Stimulated activated CD4-positive, alpha-beta T cell treated with anti-CD3 and anti-CD28 coated beads, TNF-alpha, amount 100 ng/mL, for 4 hours (primary cell): Measurements from ENCODE around the gene CRYZL1.
A peak's percentile ranks its signal among the peaks of the same experiment; 100 is the strongest.
"Not testable (repeated sequence)": the region's sequence is repeated elsewhere in the genome, so short reads cannot be mapped to it uniquely, and the experiment has no call there.

Source experiments
- DNase-seq, 3 experiments: peaks; one replicate each; pipeline ENCODE4 v3.0.0-alpha.2; 2020; ENCODE audit warnings: low read depth in 3 of 3

CRYZL1 gene

DNA sequence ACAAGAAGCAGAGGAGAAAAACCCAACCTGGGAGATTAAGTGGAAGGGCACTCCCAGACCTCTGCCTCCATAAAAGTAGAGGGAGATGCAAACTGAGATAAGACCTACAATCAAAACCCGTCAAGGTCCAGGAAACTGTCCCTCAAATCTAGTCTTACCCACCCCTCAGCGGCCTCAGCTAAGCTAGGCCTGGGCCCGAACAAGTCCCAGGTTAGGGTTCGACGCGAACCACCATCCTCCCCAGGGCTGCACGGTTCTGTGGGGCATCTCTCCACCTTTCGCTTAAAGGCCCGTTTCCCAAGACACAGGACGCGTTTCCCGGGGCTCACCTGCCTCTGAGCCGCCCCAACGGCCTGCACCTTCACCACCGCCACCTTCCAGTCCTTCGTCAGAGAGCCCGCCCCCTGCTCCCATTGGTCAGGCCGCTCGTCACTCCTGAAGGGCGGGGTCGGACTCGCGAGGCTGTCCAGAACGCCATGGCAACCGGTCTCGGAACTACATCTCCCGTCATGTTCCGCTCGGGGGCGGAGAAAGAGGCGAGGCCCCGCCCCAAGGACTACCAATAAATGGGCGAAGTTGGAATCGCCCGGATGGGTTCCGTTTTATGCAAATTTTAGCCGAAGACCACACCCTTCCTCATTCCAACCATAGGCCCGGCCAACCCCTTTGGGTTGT lies at the start of gene CRYZL1:
TSS of gene CRYZL1 (minus strand) at position 390 of the 675 bp plus-strand sequence. CDS start 10,190 bp downstream, outside the sequence.
- peak; percentile 97 to 100 (median 100) for DNase-seq

DNA sequence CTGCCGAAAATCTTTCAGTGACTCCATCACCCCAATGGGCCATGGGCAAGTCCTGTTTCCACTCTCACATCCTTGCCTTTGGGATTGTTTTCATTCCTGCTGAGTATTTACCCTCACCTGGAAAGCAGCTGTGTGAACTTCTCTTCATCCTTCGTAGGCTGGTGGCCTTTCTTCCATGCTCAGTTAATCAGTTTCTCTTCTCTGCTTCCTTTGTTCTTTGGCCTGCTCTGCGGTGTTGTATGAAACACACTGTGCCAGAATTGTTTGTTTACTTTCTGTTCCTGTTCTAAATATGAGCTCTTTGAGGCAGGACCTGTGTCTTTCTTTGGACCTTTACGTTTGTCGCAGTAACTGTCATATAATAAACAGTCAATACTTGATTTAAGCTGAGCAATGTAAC lies 49.3 kb upstream of the CRYZL1 start:
- DNase-seq, result no peak

DNA sequence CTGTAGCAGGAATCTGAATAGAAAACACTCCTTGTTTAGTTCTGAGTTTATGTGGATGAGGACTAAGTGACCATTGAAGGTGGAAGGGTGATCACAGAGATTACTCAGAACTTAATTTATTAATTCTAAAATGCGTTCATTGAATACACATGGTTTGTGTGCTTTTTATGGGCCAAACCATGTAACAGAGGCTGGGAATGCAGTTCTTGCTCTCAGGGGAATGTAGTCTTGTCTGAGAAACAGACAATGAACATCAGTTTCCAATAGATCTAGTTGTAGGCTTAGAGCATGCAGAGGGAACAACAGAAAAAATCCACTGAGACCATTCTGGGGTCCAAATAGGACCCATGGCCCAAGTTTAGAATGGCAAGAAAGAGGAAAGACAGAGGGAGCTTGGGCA lies 46.8 kb upstream of the CRYZL1 start:
- no peak for DNase-seq

DNA sequence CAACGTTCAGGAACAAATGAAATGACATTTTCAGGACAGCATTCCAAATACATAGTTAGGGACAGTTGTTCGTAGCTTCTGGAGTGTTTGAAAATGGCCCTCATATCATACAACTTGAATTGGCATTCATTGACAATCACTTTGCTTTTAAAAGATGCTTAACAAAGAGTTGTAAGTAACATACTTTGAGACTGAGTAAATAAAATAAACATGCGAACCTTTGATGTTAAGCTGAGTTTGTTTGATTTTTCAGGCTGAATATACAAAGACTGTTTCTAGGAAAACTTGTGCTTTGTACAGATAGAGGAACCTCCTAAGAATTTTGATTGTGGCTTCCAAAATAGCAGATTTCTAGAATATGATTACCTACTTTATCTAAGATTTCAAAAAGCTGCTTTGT lies 46.1 kb upstream of the CRYZL1 start:
- DNase-seq, result no peak

DNA sequence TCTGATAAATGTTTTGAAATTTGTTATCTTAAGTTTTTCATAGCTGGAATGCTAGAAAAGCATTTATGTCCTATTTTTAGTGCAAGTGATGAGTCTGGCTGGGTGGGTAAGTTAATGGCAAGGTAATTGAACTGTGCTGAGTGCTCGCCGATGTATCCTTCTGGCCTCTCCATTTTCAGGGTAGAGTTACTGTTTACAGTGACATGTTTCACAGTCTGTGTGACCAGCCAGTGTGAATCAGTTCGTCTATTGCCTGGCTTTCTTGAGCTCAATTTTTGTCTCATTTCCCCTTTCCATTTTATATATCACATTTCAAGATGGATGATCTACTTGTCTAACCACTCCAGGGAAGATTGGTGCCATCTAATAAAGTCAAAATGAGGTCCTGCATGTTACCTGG lies 44.8 kb upstream of the CRYZL1 start:
- DNase-seq, result no peak

DNA sequence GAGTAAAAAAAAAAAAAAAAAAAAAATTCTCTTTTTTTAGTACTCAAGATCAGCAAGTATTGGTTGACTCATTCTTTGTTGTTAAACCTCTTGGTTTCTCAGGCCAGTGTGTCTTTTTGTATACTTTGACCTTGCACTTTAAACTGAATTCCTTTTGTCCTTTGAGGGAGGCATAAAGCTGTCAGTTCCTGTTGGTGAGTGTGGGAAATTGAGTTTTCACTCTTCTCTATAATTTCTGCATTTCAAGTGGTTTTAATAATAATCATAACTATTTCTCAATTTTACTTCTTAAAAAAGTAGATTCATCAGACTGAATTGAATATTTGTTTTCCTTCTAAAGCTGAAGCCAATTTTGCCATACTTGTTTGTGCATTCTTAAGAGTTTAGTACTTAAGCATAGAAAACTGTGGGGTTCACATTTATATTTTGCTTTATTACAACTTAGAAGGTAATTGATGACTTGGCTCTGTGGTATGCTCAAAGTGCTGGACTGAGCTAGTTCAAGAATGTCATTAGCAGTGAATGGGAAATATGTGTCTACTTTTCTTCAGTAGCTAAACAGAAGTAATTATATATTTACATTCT lies 44.2 kb upstream of the CRYZL1 start:
- no peak for DNase-seq

DNA sequence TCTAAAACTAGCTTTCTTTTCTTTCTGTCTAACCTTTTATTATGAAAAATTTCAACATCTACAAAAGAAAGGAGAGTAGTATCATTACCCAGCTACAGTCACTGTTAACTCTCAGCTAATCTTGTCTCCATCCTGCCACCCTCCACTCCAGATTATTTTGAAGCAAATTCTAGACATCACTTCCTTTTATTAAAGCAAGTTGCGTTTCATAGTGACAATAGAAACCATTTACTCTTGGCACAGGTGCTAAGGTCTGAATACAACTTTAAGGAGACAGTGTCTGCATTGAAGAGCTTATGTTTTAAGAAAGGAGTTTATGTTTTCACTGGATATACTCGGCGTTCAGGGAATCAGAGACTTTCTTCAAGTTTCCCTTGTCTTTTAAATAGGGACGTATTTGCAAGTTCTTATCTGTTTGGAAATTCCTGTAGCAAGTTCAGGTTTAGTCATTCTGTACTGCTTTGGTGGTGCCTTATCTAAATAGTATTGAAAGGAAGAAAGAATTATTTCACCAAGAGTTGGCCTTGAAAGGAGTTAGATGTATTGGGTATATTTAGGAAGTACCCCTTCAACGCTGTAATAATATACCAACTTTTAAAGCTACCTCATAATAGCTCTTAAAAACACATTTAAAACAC lies 43.5 kb upstream of the CRYZL1 start:
- no peak for DNase-seq

DNA sequence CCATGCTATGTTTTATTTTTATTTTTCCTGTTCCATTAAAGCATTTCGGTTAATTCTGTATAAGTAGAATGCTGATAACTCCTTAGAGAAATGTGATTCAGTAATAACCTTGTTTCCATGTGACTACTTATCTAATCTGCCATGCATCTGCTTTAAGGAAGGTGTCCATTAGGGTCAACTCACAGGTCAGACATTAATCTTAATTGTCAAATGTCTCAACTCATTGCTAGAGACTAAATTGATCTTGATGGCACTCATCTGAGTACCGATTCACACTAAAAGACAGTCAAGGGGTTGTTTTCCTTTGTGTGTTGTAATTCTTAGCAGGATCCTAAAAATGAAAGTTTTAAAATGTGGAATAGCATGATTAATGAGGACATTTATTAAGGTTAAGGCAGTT lies 42.5 kb upstream of the CRYZL1 start:
- no peak for DNase-seq

DNA sequence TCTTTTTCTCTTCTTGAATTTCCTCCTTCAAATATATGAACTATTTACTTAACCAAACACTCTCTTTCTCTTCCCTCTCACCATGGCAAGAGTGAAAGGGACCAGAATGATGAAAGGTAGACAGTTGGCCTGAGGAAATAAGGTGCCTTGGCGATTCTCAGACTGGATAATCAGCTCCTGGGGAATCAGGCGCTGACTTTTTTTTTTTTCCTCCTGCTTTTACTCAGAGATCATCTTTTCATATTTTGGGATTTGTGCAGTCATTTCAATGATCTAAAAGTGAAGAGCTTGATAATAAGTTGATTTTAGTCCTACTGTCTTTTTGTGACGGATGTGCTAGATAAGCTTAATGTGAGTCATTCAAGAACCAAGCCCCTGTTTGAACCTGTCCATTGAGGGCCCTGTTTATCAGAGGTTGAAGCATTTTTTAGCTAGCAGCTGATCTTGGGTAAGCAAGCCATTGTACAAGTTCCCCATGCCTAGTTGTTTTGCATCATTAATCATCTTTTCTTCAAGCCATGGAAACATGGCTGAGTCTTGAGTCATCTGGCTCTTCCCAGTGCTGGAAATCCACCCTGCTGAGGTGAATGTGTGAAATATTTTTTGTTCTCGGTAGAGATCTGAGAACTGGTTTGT lies 41.6 kb upstream of the CRYZL1 start:
- DNase-seq, result no peak

DNA sequence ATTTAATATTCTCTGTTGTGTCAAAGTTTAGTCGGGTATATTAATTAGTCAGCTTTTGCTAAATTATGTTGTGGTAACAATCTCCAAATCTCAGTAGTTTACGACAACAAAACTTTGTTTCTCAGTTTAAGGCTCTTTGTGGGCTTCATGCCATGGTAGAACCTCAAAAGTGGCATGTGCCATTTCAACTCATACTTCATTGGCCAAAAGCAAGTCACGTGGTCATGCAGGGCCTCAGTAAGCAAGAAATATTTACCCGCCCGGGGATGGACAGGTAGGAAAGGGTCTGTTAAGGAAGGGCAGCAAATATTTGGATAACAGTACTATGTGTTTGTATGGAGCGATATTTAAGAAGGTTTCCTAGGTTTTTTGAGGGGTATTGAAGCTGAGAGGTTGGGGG lies 39.3 kb upstream of the CRYZL1 start:
- DNase-seq, result no peak

DNA sequence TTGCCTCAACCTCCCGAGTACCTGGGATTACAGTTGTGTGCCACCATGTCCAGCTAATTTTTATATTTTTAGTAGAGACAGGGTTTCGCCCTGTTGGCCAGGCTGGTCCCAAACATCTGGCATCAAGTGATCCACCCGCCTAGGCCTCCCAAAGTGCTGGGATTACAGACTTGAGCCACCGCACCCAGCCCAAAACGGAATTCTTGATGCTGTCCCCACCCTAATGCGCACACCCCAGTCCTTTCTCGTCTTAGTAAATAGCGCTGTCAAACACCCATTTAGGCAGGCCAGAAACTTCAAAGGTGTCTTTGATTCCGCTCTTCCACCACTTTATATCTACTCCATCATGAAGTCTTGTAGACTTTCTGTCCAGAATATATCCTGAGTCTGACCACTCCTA lies 35.9 kb upstream of the CRYZL1 start:
- no peak for DNase-seq

DNA sequence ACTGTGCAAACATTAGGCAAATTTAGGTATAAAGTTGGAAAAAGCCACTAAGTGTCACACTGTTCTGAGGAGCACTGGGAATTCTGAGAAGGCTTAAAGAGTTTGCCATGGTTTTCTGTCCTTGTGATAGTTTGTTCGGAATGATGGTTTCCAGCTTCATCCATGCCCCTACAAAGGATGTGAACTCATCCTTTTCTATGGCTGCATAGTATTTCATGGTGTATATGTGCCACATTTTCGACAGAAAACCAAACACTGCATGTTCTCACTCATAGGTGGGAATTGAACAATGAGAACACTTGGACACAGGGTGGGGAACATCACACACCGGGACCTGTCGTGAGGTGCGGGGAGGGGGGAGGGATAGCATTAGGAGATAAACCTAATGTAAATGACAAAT lies 35.1 kb upstream of the CRYZL1 start:
- not testable (repeated sequence) for DNase-seq

DNA sequence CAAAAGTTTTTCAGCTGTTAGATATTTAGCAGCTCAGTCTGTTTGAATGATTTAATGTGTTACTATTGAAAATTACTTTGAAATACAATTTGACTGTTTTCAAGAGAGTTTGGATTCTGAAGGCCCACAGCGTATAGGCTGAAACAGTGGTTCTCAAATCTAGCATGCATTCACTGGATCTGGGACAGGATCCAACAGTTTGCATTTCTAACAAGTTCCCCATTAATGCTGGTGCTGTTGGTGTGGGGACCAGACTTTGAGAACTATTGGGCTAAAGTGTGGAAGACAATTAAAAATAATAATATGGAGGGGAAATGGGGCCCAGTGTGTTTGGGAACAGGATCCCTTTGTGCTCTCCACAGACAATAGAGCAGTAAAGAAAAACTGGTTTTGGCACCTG lies 32.7 kb upstream of the CRYZL1 start:
- no peak for DNase-seq

DNA sequence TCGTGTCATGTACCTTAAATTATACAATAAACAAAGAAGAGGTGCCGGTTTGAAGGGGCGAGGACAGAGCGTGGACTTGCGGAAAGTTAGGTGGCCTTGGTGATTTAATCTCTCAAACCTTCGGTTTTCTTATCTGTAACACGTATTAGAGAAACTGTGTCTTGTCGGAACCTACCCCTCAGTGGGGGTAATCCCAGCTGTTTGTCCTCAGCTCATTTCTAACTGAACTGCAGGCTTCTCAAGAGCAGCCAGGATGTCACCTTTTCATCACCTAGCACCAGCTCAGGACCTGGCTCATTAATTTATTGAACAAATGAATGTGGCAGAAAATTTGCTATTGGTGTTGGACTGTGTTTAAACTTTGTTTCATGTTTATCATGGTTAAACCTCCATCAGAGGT lies 31.9 kb upstream of the CRYZL1 start:
- no peak for DNase-seq

DNA sequence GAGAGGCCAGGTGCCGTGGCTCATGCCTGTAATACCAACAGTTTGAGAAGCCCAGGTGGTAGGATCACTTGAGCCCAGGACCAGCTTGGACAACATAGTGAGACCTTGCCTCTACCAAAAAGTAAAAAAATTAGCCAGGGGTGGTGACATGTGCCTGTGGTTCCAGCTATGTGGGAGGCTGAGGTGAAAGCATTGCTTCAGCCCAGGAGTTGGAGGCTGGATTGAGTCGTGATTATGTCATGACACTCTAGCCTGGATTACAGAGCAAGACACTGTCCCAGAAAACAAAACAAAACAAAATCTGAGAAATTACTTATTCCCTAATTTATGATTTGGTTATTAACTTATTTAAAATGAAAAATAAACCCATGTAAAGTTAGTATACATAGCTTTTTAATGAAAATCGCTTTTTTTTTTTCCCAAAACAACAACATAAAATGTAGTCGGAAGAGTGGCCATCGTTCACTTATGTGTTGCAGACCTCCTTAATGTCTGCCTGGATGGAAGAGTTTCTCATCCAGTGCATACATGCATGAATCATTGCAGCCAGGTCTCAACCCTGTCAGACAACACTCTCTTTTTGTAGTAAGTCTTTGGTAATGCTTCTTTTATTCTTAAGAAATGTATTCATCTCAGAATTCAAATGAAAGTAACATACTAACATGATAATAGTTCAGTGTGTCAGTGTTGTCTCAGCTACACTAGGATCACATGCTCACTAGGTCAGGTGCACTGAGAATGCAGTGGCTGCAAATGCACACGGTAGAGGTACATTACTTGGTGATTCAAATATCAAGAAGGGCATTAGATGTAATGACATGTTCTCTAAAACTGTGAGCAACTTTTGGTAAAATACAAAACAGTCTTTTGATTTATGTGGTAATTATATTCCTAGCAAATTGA lies 28.8 kb upstream of the CRYZL1 start:
- DNase-seq, result no peak

DNA sequence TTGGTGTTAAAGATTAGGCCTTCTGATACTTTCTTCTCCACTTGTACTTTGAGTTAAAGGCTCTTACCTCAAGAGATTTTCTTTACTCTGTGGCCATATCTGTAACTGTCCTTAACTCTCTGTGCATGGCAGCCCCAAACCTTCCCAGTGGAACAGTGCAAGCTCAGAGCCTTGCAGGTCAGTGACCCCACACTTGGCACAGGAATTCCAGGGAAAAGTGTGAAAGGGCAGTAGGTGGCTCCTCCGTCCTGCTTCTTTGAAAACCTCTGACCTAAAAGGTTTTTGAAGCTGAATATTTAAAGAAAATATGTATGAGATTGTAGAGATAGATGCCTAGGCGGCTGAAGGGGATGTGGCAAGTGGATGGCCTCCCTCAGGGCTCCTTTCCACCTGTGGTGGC lies 27.1 kb upstream of the CRYZL1 start:
- DNase-seq, result no peak

DNA sequence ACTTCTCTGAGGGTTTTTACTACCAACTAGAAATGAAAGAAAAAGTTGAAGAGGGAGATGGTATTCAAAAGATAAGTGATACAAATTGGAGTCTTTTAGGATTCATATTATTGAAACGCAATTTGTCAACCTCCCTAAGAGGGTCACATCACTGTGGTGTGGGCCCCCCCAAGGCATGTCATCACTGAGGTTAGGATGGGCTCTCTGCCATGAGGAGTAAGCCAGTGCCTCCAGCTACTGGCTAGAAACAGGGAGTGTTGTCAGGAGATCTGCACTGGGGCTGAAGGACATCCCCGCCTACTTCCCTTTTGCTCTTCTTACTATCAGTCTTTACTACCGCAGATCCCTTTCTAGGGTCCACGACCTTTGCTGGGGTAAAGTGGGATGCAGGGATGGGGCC lies 26.6 kb upstream of the CRYZL1 start:
- no peak for DNase-seq

DNA sequence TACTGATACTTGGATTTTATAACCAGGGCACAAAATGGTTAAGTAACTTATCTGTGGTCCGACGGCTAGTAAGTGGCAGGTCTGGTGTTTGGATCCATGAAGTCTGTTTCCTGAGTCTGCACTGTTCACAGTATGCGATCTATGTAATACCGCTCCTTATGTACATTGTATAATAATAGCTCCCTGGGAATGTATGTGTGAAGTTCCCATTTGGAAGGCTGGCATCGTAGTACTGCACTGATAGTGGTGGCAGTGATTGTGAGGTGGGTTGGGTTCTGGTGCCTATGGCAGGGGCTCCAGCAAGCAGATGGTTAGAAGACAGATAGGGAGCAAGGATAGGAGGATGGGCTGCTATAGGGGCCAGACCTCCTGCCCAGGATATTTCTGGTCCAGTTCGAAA lies 26.1 kb upstream of the CRYZL1 start:
- no peak for DNase-seq

DNA sequence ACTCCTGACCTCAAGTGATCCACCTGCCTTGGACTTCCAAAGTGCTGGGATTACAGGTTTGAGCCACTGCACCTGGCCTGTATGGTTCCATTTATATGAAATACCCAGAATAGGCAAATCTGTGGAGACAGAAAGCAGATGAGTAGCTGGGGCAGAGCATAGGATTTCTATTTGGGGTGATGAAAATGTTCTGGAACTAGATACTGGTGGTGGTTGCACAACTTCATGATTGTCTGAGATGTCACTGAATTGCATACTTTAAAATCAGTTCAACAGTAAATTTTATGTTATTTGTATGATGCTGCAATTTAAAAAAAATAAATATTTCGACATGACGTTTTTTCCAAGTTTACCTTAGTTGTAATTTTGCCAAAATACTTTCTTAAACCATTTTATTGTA lies 24.6 kb upstream of the CRYZL1 start:
- DNase-seq, result no peak

DNA sequence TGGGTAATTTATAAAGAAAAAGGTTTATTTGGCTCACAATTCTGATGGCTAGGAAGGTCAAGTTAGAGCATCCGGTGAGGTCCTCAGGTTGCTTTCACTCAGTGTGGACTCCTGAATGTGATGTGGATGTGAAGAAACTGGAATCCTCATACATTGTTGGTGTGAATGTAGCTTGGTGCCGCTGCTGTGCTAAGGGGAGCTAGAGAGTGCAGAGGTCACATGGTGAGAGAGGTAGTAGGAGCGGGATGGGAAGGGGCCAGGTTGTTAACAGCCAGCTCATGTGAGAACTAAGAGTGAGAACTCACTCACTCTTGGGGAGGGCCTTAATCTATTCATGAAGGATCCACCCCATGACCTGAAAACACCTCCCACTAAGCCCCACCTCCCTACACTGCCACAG lies 22.6 kb upstream of the CRYZL1 start:
- no peak for DNase-seq

DNA sequence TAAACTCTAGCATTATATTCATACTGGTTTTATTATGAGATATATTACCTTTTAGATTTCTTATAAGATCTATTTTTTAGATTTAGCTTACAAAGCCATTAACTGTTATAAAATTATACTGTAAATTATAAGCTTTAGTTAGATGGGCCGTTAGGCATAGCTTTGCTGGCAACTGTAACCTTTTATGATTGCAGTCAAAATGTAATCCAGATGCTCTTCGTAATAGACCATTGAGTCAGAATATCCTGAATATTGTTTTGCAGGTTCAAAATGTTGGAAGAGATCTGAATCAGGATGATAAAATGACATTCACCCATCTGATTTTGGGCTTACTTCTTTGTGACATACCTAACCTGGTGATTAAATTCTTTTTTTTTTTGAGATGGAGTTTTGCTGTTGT lies 21.7 kb upstream of the CRYZL1 start:
- DNase-seq, result no peak

DNA sequence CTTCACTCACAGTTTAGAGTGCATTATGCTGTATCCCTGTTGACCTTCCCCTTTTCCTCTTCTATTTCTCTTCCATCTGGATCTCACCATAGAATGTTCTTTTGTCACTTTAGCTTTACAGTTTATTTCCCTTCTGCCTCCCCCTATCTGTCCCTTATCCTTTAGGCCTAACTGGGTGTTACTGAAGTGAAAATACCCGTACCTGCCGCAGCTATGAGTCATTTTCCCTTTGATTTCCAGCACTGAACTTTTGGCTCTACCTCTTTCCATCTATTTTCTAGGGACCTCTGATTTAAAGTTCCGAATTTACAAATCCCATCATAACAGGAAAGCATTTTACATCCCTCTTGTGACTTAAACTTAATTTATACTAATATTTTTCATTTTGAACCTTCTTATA lies 20.5 kb upstream of the CRYZL1 start:
- no peak for DNase-seq
